Femur (tissue), 1 donor: ENCODE data around the gene GOLGA8J.
"Not testable (repeated sequence)": the region's sequence is repeated elsewhere in the genome, so short reads cannot be mapped to it uniquely, and the experiment has no call there.

ENCODE experiments used
- DNase-seq: peaks from one replicate; pipeline ENCODE4 v3.0.0-alpha.2; 2017

GOLGA8J gene

GRCh38 chr15:30082655-30083054 lies at the start of gene GOLGA8J:
Gene GOLGA8J (plus strand): TSS chr15:30082955. CDS start chr15:30083053, 98 bp downstream.
- DNase-seq: not testable (repeated sequence)

GRCh38 chr15:30033211-30033610 lies 49.5 kb upstream of the GOLGA8J start:
- DNase-seq: no peak

GRCh38 chr15:30033763-30034162 lies 49.0 kb upstream of the GOLGA8J start:
- no peak for DNase-seq

DNA sequence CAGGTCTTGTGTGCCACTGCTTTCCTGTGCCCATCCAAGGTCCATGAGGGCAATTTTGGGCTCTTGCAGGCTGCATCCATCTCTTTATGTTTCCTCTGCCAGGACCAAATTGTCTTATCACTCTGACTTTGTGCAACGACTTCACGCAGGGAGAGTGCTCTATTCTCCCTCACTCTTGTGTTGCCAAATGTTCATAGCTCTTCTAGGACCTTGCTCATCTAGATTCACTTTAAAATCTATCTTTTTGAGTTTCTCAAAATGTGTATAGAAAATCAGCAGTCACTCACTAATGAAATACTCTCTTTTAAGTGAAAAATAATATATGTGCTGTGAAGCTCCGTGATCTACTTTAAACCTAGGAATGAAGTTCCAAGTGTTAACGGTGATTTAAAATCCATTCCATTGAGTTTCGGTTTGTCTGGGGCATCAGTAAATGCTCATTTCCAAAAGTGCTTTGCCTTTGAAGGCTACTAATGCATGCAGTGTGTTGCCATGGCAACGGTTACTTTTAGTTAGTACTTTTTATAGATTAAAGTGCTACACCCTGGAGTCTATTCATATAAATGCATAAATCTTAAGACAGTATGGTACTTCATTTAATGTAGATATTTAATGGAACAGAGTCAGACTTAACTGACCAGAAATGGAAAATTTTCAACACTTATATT lies 46.6 kb upstream of the GOLGA8J start:
- no peak for DNase-seq

DNA sequence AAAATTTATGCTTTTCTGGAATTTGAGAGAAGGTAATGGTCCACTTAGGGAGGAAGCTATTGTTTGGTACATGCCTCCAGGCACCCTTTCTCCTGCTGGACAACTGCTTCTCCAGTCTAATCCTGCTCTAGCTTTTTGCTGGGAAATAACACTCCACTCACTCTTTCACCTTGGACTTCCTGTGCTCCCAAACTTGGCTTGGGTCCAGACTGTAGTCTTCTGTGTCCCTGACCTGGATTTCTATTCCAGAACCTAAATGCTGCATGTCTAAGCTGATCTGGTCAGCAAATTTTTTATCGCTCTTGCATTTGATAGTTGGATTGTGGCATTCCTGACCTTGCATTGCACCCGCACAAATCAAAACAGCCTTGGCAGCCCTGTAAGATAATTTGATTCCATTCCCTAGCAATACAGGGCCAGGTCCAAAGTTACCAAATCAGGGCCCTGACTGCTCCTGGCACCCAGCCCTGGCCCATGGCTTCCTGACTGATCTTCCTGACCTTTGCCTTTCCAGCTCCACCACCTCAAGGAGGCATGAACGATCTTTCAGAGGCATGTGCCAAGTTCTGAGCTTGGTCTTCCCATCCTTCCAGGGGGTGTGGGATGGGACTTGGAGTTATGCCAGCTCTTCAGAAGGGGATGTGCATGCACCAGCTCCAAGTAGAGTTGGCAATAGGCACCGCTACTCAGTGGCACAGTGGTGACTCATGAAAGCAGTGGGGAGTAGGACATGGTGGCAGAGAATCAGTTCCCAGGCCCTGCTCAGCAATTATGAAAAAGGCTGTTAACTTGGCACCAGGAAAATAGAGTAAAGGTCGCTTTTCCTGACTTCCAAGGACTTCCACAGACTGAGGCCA lies 43.9 kb upstream of the GOLGA8J start:
- DNase-seq: no peak

- DNase-seq: no peak
These were observed 40.9 kb upstream of the GOLGA8J start for GRCh38 chr15:30041868-30042267.

DNA sequence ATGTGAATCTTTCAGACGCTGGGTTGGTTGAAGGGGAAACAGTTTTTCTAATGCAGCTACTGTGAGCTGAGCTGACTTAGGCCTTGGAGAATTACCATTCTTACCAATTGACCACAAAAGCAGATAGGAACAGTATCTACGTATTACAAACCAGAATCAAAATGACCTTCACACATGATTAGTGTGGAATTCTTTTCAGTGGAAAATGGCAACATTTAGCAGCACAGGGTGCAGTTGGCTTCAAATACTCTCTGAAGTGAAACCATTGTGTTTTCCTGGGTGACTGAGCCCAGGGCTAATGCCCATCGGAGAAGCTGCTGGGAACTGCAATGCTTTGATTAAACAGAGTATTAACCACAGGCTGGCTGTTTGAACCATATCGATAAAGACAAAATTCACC lies 40.2 kb upstream of the GOLGA8J start:
- DNase-seq: no peak

DNA sequence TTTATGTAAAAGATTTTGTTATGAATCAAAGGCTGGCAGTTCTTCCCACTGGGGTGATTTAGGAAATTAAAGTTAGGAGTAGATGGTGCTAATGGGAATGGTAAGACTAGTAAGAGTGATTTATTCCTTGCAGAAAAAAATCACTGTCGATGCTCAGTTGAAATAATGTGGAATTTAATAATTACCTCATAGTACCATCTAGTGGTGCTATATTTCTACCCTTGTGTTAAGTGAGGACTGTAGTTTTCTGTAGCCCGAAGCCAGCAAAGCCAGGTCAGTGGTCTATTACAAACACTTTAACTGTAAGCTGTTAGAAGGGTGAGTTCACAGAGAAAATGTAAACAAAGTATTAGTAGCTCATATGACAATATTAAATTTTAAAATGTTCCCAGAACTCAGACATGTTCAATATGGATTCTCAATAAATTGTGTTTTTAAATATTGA lies 39.5 kb upstream of the GOLGA8J start:
- no peak for DNase-seq

GRCh38 chr15:30044377-30044776 lies 38.4 kb upstream of the GOLGA8J start:
- no peak for DNase-seq

DNA sequence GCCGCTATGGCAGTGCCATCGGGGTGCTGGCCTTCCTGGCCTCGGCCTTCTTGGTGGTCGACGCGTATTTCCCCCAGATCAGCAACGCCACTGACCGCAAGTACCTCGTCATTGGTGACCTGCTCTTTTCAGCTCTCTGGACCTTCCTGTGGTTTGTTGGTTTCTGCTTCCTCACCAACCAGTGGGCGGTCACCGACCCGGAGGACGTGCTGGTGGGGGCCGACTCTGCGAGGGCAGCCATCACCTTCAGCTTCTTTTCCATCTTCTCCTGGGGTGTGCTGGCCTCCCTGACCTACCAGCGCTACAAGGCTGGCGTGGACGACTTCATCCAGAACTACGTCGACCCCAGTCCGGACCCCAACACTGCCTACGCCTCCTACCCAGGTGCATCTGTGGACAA lies 37.9 kb upstream of the GOLGA8J start:
- not testable (repeated sequence) for DNase-seq

GRCh38 chr15:30045248-30046041 lies 37.3 kb upstream of the GOLGA8J start:
- DNase-seq: not testable (repeated sequence)

DNA sequence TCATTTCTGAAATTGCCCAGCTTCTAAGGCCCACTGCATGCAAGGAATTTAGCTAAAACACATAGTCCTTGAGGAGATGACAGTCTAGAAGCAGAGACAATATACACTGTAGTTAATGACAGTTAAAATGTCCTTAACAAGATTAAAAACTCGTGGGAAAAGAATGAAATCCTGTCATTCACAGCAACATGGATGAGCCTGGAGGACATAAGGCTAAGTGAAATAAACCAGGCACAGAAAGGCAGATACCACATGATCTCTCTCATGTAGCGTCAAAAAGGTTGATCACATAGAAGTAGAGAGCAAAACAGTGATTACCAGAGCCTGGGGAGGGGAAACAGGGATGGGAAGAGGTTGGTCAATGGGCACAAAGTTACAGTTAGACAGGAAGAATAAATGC lies 36.3 kb upstream of the GOLGA8J start:
- DNase-seq: no peak

DNA sequence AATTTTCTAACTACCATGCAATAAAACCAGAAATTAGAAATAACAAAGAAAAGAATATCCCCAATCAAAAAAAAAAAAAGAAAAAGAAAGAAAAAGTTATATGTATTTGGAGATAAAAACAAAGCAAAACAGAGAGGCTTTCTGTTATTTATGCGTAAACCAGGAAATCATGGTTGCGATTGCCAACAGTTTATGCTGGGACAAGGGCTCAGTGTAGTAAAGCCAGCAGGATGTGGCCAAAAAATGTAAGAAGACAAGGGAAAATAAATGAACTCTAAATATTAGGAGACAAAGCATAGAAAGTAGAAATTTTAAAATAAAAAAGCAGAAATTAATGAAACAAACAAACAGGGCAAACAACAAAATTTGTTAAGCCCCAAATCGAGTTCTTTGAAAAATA lies 27.2 kb upstream of the GOLGA8J start:
- DNase-seq: no peak

DNA sequence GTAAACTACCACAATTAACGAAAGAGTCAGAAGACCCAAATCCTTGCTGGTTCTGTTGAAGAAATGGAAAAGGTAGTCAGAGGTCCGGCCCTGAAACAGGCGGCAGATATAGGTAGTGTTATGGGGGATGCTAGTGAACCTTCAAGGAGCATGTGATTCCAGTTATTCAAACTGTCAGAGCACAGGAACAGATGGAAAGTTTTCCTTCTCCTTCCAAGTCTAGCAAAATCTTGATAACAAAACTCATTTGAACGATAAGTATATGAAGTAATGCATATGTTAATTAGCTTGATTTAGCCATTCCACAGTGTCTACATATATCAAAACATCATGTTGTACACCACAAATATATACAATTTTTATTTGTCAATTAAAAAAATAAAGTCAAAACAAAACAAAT lies 26.6 kb upstream of the GOLGA8J start:
- DNase-seq: no peak

- DNase-seq: no peak
These were observed 23.0 kb upstream of the GOLGA8J start for GRCh38 chr15:30059771-30060170.

DNA sequence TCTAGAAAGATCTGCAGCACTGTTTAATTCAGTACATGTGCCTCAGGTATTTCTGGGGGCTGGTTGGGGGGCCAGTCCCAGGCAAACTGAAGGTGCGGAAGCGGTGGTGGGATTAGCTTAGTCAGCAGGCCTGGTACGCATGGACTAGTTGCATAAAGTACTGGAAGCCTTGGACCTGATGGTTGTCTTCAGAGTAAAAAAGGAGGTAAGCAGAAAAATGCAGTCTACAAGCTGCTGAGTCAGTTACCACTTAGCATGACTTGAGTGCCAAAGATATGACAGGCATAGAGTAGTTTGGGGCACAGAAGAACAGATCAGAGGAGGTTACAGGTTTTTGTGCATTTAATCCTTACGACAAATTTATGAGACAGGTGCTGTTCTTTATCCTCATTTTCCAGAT lies 19.9 kb upstream of the GOLGA8J start:
- no peak for DNase-seq

DNA sequence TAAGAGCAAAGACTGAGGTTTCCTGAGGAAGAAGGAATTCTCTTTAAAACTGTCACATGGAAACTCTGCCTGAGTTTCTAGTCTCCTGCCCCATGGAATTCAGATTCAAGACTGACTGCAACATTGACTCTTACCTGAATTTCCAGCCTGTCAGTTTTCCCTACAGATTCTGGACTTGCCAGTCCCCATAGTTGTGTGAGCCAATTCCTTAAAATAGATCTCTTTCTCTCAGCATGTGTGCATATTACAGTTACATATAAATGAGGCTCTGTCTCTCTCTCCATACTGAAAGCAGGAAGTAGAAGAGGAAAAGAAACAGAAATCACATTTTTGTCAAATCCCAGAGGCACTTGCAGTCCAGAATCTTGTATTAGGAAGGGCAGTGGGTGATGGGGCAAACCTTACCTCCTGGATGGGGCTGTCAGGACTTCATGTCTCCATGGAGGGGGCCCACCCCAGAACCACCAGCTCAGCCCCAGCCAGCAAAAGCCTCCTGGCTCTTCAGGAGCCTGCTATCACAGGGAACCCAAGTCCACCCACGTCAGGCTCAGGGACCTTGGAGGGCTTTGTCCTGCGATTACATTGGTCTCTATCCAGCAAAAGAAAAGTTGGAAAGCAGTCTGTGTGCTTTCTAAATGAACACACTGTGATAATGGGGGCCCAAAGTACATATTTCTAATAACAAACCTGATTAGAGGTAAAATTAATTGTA lies 18.8 kb upstream of the GOLGA8J start:
- no peak for DNase-seq

- DNase-seq: no peak
These were observed 17.5 kb upstream of the GOLGA8J start for GRCh38 chr15:30065025-30065801.

DNA sequence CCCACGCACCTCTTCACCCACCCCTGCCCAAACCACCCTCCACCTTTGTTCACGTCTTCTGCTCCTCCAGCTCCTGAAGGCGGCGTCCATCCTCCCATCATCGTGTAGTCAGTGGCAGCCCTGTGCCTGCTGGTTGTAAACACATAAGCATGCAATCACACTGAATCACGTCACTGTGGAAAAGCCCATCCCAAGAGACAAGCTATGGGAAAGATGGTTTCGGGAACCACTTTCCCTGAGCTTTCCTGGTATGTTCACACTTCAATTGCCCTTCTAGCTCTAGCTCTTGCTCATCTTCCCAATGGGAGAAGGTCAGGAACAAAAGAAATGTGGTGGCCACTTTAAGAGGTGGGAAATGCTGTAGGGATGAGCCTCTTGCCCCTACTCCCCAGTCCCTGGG lies 14.4 kb upstream of the GOLGA8J start:
- DNase-seq: no peak

DNA sequence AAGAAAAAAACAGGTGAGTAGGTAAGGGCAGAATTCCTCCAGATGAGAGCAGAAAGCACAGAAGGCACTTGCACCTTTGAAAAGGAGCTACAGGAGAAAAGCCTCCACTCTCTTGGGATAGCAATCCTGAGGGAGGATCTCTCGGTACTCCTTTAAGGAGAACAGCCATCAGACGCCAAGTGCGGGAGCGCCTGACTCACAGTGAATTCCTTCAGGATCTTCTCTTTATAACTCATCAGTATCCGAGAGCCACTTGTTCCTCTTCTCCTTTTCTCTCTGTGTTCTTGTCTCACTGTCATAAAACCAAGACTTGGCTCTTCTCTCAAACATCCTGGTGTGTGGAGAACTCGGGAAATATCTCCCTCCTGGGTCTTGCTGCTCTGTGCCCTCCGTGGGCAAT lies 10.1 kb upstream of the GOLGA8J start:
- DNase-seq: no peak

GRCh38 chr15:30073915-30074314 lies 8.8 kb upstream of the GOLGA8J start:
- DNase-seq: no peak

- DNase-seq: not testable (repeated sequence)
These were observed 1.9 kb upstream of the GOLGA8J start for GRCh38 chr15:30080816-30081215.
